Astrocyte (in vitro differentiated cells and primary cell): ENCODE results near the gene CRLF3.

Experiments used
- EZH2 ChIP-seq: IDR thresholded peaks from 2 replicates; pipeline ENCODE4 v1.6.1; 2012; ENCODE audit warnings: mild to moderate bottlenecking, low read length, inconsistent platforms; ENCODE audit not compliant: insufficient read depth
- TF ChIP-seq, protein P1 (sequence below): IDR thresholded peaks from 2 replicates; pipeline ENCODE4 v1.5.1; 2011; ENCODE audit warnings: low read depth, mild to moderate bottlenecking, inconsistent platforms, low read length, moderate library complexity; ENCODE audit not compliant: insufficient read depth

DNA sequence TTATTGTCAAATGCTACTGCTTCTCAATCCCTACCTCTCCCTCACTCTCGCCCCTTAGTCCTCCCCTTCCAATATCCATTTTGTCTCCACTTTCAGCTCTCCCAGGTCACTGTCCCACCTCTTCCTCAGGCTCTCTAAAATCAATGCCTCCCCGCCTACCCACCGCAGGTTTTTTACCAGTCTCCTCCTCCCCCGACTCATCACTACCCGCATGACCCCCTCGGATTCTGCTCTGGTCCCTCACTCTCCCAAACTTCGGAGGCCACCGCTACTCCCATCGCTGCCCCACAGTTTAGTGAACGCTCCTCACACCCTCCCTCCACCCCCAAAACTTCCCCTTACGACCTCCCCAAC lies 513 bp downstream of the CRLF3 start:
- TF ChIP-seq, protein P1, sequence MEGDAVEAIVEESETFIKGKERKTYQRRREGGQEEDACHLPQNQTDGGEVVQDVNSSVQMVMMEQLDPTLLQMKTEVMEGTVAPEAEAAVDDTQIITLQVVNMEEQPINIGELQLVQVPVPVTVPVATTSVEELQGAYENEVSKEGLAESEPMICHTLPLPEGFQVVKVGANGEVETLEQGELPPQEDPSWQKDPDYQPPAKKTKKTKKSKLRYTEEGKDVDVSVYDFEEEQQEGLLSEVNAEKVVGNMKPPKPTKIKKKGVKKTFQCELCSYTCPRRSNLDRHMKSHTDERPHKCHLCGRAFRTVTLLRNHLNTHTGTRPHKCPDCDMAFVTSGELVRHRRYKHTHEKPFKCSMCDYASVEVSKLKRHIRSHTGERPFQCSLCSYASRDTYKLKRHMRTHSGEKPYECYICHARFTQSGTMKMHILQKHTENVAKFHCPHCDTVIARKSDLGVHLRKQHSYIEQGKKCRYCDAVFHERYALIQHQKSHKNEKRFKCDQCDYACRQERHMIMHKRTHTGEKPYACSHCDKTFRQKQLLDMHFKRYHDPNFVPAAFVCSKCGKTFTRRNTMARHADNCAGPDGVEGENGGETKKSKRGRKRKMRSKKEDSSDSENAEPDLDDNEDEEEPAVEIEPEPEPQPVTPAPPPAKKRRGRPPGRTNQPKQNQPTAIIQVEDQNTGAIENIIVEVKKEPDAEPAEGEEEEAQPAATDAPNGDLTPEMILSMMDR: no peak
- no peak for TF ChIP-seq EZH2
